ENCODE results near the gene APOC3. TPM values are rescaled to one million over a fixed set of nuclear protein-coding genes. Genes with fewer than 3 reads are reported as not detected.

The APOC3 gene
- total RNA-seq, 1 experiment from 2014 or later: 2.5 TPM

GRCh38 chr11:116811194-116811593 lies 18.5 kb upstream of the APOC3 start:
- CTCF ChIA-PET: interaction anchor here (0.6 to 1.0 kb wide), 4 partner anchors 20 to 558 kb away, joined by 3 to 5 read pairs (median 4); partner anchors contain the start of gene APOA5

GRCh38 chr11:116812109-116812508 lies 17.6 kb upstream of the APOC3 start:
- ATAC-seq (no peak), DNase-seq (ENCODE audit: low spot score) (no peak)
- Mint-ChIP-seq H3K36me3 (no peaks in the 10 kb centered on the region), H3K27ac (no peak overlapping the region), H3K4me1 (no peaks in the 10 kb centered on the region), H3K4me3 (no peak overlapping the region), H3K27me3 (ENCODE audit: low read depth) (no peaks in the 10 kb centered on the region), H3K9me3 (no peaks in the 10 kb centered on the region)
- POLR2A ChIA-PET: no interaction called here
- CTCF ChIA-PET: no interaction called here
- TF ChIP-seq AFF4 (CRISPR knock-in tag; IDR thresholded peaks at IDR 0.05; ENCODE audit: borderline replicate concordance) (no peak), HMGA2 (CRISPR knock-in tag; IDR thresholded peaks at IDR 0.05) (peak; percentile 92; the same call in 1 of the 2 replicates)

More at GRCh38 chr11:116811194-116811593, 18.5 kb upstream of the APOC3 start:
- no peaks in the 10 kb centered on the region for H3K9me3 Mint-ChIP-seq
- H3K4me3 Mint-ChIP-seq: no peak overlapping the region
- POLR2A ChIA-PET: no interaction called here
- H3K4me1 Mint-ChIP-seq: no peaks in the 10 kb centered on the region
- TF ChIP-seq NR1H2 (CRISPR knock-in tag; IDR thresholded peaks at IDR 0.05) (no peak), ZNF219 (CRISPR knock-in tag; IDR thresholded peaks at IDR 0.05; ENCODE audit: borderline replicate concordance) (no peak), TCF7 (CRISPR knock-in tag; IDR thresholded peaks at IDR 0.05; ENCODE audit: low read depth) (no peak), USF1 (CRISPR knock-in tag; IDR thresholded peaks at IDR 0.05) (no peak), FOXJ3 (CRISPR knock-in tag; IDR thresholded peaks at IDR 0.05; ENCODE audit: borderline replicate concordance) (no peak), E2F1 (CRISPR knock-in tag; IDR thresholded peaks at IDR 0.05) (no peak), NFE2L1 (CRISPR knock-in tag; IDR thresholded peaks at IDR 0.05) (no peak), CTCF (IDR thresholded peaks at IDR 0.05) (no peak), ZNF425 (CRISPR knock-in tag; conservative IDR thresholded peaks at IDR 0.05) (no peak), KAT7 (CRISPR knock-in tag; IDR thresholded peaks at IDR 0.05; ENCODE audit: borderline replicate concordance) (no peak), GRHL2 (CRISPR knock-in tag; IDR thresholded peaks at IDR 0.05; ENCODE audit: insufficient replicate concordance, severe bottlenecking) (no peak), SOX15 (CRISPR knock-in tag; IDR thresholded peaks at IDR 0.05) (no peak), HMGA2 (CRISPR knock-in tag; IDR thresholded peaks at IDR 0.05) (no peak), PRRX2 (CRISPR knock-in tag; IDR thresholded peaks at IDR 0.05) (no peak), EMX1 (CRISPR knock-in tag; IDR thresholded peaks at IDR 0.05) (no peak), CREB1 (CRISPR knock-in tag; IDR thresholded peaks at IDR 0.05) (no peak), MYBL2 (CRISPR knock-in tag; IDR thresholded peaks at IDR 0.05) (no peak), TP53 (CRISPR knock-in tag; IDR thresholded peaks at IDR 0.05) (no peak), ATF3 (CRISPR knock-in tag; conservative IDR thresholded peaks at IDR 0.05) (no peak), GTF2I (CRISPR knock-in tag; conservative IDR thresholded peaks at IDR 0.05) (no peak)
- ATAC-seq: no peak
- H3K36me3 Mint-ChIP-seq: no peaks in the 10 kb centered on the region
- no peaks in the 10 kb centered on the region for H3K27me3 Mint-ChIP-seq (ENCODE audit: low read depth)
- no peak for DNase-seq (ENCODE audit: low spot score)
- H3K27ac Mint-ChIP-seq: no peak overlapping the region

Measured in WTC11 (cell line).